ENCODE measurements around the gene PPIF.

PPIF gene

DNA sequence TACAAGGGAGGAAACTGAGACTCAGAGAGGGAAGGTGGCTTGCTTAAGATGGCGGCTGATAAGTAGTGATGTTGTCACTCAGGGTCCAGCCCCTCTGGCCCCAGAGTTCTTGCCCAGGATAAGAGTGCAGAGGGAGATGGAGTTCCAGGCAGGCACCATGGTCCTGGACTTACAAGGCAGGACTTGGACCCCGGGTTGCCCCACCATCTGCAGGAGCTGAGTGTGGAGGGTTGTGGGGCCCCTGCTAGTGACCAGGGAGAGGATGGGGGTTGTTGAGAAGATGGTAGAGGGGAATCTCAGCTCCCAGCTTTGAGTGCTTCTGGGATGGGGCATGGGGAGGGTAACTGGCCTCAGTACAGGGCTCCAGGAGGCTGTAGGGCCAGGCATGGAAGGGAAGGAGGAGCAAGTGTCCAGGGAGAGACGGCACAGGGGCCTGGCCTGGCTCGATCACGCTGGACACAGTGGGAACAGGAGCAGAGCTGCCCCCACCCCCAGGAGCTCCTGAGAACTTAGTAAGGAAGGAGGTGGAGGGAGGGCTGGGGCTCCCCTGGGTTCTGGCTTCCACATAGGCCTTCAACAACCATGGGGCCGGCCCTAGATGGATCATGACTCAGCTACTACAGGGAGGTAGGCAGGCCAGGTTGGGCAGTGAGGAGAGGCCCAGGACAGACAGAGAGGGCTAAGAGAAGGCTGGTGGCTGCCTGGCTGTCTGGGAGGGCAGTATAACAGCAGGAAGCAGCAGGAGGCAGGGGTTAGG lies 28.2 kb downstream of the PPIF start:
- DNase-seq (ENCODE audit: low read depth): no peak

DNA sequence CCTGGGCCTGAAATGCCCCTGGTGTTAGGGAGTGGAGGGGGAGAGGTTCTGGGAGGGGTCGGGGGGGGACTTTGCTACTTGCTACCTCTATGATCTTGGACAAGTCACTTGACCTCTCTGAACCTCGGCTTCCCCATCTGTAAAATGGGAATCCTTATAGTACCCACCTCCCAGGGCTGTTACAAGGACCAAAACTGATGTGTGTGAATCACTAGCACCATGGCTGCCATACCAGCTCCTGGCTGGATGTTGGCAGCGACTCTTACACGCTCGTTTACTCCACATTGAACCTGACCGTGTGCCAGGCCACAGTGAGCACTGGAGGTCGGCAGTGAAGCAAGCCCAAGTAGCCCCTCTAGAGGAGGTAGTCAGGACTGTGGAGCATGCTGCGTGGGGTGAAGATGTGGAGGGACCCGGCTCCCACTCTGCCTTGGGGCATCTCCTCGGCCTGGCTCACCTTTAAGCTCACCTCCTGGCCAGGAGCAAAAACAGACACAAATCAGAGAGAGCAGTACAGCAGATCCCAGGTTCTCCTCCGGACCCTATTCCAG lies 28.9 kb downstream of the PPIF start:
- DNase-seq (ENCODE audit: low read depth): no peak

GRCh38 chr10:79376751-79377556 lies 29.7 kb downstream of the PPIF start:
- no peak for DNase-seq (ENCODE audit: low read depth)

DNA sequence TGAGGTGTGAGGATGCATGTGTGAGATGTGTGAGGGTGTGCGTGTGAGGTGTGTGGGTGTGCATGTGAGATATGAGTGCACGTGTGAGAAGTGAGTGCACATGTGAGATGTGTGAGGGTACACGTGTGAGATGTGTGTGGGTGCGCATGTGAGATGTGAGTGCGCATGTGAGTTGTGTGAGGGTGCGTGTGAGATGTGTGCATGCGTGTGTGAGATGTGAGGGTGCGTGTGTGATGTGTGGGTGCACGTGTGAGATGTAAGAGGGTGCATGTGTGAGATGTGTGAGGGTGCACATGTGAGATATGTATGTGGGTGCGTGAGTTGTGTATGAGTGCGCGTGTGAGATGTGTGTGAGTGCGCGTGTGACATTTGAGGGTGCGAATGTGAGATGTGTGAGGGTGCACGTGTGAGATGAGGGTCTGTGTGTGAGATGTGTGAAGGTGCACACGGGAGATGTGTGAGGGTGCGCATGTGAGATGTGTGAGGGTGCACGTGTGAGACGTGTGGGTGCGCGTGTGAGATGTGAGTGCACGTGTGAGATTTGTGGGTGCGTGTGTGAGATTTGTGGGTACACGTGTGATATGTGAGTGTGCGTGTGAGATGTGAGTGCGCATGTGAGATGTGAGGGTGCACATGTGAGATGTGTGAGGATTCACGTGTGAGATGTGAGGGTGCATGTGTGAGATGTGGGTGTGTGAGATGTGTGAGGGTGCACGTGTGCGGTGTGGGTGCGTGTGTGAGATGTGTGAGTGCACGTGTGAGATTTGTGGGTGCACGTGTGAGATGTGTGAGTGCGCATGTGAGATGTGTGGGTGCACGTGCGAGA lies 30.5 kb downstream of the PPIF start:
- no peak for DNase-seq (ENCODE audit: low read depth)

DNA sequence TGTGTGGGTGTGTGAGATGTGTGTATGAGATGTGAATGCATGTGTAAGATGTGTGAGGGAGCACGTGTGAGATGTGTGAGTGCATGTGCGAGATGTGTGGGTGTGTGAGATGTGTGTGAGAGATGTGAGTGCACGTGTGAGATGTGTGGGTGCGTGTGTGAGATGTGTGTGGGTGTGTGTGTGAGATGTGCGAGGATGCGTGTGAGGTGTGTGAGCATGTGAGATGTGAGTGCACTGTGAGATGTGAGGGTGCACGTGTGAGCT lies 31.0 kb downstream of the PPIF start:
- DNase-seq (ENCODE audit: low read depth): no peak

DNA sequence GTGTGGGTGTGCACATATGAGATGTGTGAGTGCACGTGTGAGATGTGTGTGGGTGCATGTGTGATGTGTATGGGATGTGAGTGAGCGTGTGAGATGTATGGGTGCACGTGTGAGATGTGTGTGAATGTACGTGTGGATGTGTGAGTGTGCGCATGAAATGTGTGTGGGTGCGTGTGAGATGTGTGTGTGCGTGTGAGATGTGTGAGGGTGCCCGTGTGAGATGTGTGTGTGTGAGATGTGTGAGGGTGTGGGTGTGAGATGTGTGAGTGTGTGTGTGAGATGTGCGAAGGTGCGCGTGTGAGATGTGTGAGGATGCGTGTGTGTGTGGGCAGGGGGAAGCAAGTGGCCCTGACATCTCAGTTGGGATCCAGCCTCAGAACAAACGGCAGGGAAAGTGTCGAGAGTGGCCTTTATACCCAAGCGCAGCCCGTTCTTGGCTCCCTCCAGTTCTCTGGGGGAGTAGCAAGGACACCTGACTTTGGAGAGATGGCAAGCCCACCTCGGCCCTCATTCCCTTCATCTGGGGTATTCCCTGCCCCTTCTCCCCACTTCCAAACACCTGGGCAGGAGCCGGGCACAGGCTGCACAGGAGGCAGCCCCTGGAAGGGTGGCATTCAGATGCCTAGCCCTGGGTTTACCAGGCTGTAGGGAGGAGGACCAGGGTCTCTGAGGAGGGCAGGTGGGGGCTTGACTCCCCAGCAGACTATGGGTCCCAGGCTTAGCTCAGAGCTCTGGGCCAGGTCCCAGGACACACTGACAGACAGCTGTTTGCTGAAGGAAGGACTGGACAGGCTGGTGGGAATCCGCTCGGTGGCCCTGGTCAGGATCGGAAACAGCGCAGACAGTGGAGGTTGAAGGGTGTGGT lies 31.6 kb downstream of the PPIF start:
- DNase-seq (ENCODE audit: low read depth): no peak

GRCh38 chr10:79379512-79380124 lies 32.3 kb downstream of the PPIF start:
- no peak for DNase-seq (ENCODE audit: low read depth)

DNA sequence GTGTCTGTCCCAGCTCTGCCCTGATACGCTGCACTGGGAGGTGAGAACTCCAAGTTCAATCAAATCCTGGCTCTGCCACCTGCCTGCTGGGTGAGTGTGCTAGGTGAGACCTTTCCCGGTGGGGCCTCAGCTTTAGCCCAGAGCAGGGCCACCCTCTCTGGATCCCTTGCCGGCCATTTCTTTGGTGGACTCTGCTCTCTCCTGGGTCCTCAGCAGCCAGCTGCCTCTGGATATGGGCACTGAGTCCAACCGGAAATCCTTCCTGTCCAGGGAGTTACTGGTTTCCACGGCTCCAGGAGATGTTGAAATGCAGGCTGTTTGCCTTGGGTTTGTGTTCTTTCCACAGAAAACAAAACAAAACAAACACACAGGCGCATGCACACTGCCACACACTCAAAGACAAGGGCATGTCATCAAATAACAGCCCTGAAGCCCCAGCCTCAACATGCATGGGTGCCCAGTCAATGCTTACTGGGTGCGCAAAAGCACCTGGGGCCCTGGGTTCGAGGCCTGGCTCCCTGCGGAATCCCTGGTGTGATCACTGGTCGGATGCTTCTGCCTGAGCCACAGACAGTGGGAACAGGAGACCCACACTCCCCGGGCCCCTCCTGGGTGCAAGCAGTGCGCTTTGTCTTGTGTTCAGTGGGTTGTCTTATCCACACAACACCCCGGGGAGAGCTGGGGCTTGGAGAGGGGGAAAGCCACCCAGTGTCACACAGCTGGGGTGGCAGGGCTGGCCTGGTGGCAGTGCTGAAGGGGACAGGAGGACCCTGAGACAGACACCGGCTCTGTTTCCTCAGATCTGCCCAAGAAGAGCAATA lies 33.1 kb downstream of the PPIF start:
- no peak for DNase-seq (ENCODE audit: low read depth)

DNA sequence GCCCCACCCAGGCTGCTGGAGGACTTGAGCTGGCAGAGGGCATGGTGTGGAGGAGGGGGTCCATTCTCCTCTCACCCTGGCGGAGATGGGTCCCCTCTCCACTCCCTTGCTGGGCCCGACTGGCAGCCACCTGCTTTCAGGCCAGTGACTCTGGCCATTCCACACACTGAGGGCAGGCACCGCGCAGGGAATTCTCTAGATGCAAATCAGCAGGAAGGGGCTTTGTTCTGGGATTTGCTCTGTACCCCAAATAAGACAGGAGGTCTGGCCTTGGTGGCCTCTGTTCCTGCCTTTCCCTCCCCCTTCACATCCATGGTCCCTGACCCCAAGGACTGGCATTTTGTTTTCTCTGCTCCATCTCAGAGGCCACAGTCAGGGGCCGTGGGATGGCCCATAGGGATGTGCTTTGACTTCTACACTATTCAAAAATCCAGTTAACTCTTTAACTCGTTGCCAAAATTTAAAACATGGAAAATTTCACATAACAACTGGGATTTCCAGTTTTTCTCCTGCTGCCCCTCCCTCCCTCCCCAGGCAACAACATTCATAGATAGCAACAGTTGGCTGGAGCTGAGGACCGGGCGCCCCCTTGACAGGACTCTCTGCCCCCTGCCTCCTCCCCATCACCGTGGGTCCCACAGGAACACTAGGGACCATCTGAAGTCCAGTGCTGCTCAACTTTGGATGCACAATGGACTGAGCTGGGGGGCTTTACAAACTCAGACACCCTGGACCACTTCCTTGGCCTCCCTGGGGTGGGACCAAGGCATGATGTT lies 33.9 kb downstream of the PPIF start:
- no peak for DNase-seq (ENCODE audit: low read depth)

- DNase-seq (ENCODE audit: low read depth): no peak
Observed at GRCh38 chr10:79381804-79382221, 34.5 kb downstream of the PPIF start.

DNA sequence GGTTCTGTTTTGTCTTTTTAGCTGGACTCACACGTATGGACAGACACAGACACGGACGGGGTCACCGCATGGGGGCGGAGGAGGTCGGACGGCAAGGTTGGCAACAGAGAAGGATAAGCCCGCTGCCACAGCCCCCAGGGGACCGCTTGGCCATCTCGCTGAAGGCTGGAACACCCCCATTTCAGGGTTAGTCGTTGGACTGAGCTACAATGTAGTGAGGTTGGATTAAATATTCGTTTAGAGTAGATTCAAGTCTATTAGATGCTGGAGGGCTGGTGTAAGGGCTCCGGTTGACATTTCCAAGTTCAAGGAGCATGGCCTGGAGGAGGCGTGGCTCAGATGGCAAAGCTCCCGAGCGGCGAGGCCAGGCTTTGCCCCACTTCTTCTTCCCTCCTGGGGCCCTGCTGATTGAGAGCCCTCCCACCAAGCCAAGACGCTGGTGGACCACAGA lies 35.2 kb downstream of the PPIF start:
- no peak for DNase-seq (ENCODE audit: low read depth)

GRCh38 chr10:79383974-79384606 lies 36.8 kb downstream of the PPIF start:
- no peak for DNase-seq (ENCODE audit: low read depth)

- no peak for DNase-seq (ENCODE audit: low read depth)
Observed at GRCh38 chr10:79384773-79385391, 37.6 kb downstream of the PPIF start.

GRCh38 chr10:79385392-79385795 lies 38.1 kb downstream of the PPIF start:
- DNase-seq (ENCODE audit: low read depth): no peak

DNA sequence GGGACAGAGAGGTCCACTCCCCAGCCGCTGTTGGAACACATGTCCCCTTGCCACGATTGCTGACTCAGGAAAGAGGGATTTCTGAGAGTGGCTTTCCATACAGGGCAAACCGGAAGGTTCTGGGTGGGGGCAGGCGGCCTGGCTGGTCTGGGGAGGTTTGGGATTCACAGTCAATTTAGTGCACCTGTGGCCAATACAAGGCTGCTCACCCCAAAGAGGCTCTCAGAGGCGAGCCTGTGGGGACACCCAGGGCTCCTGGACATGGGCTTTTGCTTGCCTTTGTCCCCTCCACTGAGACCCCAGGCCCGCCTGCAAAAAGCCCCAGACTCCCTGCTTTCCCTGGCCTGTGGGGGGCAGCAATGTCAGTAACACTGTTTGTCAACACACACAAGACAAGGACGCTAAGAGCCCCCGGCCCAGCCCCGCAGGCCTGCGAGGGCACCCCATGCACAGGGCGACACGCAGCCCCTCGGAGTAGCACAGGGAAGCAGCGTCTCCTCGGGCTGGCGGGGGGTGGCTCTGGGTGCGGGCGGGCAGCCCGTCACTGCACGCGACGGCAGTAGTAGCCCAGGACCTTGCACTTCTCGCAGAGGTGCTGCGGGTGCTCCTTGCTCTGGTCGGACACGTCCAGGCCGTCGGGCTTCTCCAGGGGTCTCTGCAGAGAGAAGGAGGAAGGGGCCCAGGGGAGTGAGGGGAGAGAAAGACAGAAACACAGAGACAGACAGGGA lies 38.7 kb downstream of the PPIF start:
- DNase-seq (ENCODE audit: low read depth): no peak

DNA sequence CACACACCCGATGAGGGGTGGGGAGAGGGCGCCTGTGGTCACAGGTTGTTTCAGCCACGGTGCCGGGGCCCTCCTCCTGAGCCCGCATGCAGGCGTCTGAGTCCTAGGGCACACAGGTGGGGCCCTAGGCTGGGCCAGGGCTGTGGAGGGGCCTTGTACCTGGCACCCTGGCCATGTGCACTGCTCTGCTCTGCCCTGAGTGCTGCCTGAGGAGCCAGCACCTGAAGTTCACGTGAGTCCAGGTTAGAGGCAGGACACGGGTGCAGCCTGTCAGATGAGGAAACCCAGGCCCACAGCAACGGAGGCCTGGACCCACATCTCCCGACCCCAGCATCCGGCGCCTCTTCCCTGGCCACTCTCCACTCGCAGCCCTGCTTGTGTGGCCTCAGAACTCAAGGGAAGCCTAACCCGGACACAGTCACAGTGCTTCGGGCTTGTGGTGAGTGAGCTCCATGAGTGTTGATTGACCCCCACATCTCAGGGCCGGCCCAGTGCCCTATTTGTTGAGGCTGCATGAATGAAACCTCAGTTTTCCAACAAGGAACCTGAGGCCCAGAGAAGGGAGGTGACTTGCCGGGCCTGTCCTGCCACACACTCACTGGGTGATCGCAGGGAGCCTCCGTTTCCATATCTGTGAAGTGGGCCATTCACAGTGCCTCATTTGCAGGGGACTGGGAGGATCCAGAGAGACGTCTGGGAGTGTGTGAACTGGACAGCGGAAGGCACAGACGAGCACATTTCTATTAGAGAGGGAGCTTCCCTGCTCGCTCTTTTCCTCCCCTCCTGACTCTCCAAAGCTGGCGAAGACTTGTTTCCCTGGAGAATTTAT lies 39.6 kb downstream of the PPIF start:
- no peak for DNase-seq (ENCODE audit: low read depth)

GRCh38 chr10:79387466-79387973 lies 40.3 kb downstream of the PPIF start:
- no peak for DNase-seq (ENCODE audit: low read depth)

Data from activated gamma-delta T cell treated with anti-CD3 and anti-CD28 coated beads, Interleukin-2, amount 50 U/mL, for 16 hours (primary cell).